AG04450 (cell line): ENCODE results near the gene TSTD1. TPM values are rescaled to one million over a fixed set of nuclear protein-coding genes. Genes with fewer than 3 reads are reported as not detected.
A peak's percentile ranks its signal among the peaks of the same experiment; 100 is the strongest.

ENCODE experiments used
- CTCF ChIA-PET: fragments of 300-600, 350-600 bp; formaldehyde crosslinking; extraction: SDS; loops from one replicate; lab custom pipeline; 2022; ENCODE audit warnings: antibody characterized with exemption, inconsistent platforms; lab: Charles Lee
- POLR2A ChIA-PET: fragments of 350-600 bp; formaldehyde crosslinking; extraction: SDS; loops from one replicate; lab custom pipeline; 2021; ENCODE audit warnings: antibody characterized with exemption, inconsistent platforms; lab: Yijun Ruan, JAX
- DNase-seq: peaks from one replicate; pipeline ENCODE4 v3.0.0-alpha.2; 2011; ENCODE audit warnings: low read depth, low spot score
- H3K27ac ChIP-seq: one replicate; pipeline ENCODE4 v1.5.1; 2012; ENCODE audit warnings: low read depth, low read length, control low read depth
- H3K27me3 ChIP-seq: one replicate; pipeline ENCODE4 v1.6.0; 2012; ENCODE audit warnings: low read length; ENCODE audit not compliant: control insufficient read depth, insufficient read depth
- H3K4me3 ChIP-seq: 2 replicates; pipeline ENCODE4 v1.5.1; 2011; ENCODE audit warnings: mild to moderate bottlenecking, low read depth, low read length, control low read depth
- H3K9me3 ChIP-seq: 2 replicates; pipeline ENCODE4 v1.5.1; 2012; ENCODE audit warnings: low read length; ENCODE audit not compliant: control insufficient read depth, insufficient read depth
- polyA plus RNA-seq: library from polyadenylated mRNA; depleted of rRNA; stranded (reverse); fragments of >200 nt; gene quantifications from 2 replicates; pipeline ENCODE4 v1.2.3, GENCODE V29; 2011
- TF ChIP-seq, protein P1 (sequence below): IDR thresholded peaks from 2 replicates; pipeline ENCODE4 v1.5.1; 2011; ENCODE audit warnings: low read depth, low read length, control low read depth, inconsistent platforms

TSTD1 gene
- polyA plus RNA-seq, 1 experiment: 0.33 TPM

DNA sequence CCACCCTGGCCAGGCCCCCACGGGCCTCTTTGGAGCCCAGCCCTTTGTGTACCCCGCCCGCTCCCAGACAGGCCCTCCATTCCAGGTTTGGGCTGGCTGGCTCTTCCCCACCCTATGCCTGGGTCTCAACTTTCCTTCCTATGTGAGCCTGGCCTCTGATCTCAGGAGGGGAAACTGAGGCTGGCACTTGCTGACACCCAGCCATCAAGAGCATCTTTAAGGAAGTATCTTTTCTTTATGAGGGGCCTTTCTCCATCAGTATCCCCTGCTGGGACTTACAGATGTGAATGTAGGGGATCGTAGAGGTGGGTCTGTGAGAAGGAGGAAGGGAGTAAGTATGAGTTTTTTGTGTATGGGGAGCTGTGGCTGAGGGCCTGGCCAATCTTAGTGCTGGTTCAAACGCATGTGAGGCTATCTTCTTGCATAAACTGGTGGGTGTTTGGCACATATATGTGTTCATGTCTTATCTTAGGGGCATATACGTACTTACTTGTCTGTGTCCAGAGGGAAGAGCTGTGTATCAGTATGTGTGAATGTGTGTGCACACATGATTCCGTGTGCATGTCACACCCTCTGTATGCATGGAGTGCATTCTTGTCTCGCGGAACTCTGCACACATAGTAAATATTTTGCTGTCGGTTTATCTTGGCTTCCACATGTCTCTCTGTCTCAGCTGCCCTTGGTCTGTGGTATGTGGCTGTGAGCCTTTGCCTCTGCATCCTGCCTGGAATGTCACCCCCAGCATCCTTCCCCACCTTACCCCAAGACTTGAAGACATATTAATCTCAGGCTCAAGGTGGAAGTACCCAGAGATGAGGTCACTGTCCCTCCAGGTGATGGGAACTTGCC lies 45.2 kb upstream of the TSTD1 start:
- TF ChIP-seq, protein P1, sequence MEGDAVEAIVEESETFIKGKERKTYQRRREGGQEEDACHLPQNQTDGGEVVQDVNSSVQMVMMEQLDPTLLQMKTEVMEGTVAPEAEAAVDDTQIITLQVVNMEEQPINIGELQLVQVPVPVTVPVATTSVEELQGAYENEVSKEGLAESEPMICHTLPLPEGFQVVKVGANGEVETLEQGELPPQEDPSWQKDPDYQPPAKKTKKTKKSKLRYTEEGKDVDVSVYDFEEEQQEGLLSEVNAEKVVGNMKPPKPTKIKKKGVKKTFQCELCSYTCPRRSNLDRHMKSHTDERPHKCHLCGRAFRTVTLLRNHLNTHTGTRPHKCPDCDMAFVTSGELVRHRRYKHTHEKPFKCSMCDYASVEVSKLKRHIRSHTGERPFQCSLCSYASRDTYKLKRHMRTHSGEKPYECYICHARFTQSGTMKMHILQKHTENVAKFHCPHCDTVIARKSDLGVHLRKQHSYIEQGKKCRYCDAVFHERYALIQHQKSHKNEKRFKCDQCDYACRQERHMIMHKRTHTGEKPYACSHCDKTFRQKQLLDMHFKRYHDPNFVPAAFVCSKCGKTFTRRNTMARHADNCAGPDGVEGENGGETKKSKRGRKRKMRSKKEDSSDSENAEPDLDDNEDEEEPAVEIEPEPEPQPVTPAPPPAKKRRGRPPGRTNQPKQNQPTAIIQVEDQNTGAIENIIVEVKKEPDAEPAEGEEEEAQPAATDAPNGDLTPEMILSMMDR: no peak
- POLR2A ChIA-PET: interaction anchor here (0.6 to 1.7 kb wide), 3 partner anchors 38 to 93 kb away, joined by 5 to 7 read pairs (median 5); partner anchors contain the start of gene USF1
- Histone ChIP-seq H3K4me3 (no peak overlapping the region), H3K27ac (peak overlapping the region; percentile 70), H3K9me3 (no peaks in the 10 kb centered on the region; the same call in 1 of the 2 replicates), H3K27me3 (no peaks in the 10 kb centered on the region)
- CTCF ChIA-PET: interaction anchor here (0.6 to 3.6 kb wide), 5 partner anchors 14 to 94 kb away, joined by 3 to 16 read pairs (median 12); partner anchors contain the start of gene KLHDC9
- no peak for DNase-seq

DNA sequence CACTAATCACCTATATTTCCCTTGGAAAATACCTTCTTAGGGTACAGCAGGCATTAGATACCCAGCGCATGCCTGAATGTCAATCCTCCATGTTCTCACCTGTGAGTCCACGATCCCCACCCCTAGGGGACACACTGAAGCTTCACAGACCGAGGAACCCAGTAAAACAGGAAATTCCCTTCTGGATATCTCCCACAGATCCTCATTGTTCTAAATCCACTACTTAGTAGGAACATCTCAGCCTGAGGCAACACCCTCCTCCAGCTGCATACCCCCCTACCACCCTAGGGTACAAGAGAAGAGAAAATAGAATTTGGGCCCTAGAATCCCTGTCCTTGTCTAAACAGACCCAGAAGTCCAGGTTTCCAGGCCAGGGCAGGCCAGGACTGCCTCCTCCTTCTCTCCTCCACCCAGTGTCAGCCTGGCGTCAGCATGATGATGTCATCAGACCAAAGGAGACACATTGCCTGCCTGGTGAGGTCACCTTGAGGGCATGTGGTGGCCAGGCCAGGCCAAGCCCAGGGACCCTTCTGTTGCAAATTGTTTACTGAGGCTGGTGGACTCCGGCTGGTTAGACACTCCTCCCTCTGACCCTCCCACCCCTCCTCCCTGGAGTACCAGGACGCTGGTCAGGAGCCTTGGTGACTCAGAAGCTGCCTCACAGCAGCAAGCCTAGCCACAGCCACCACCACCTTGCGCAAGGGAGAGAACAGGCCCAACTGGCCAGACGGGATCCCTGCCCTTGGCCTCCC lies 44.4 kb upstream of the TSTD1 start:
- TF ChIP-seq, protein P1: no peak
- peak; percentile 51 for DNase-seq
- H3K9me3 ChIP-seq: no peaks in the 10 kb centered on the region; the same call in 1 of the 2 replicates
- H3K4me3 ChIP-seq: no peak overlapping the region
- POLR2A ChIA-PET: interaction anchor here (1.5 kb wide), 1 partner anchor 38 kb away, joined by 5 read pairs; the partner anchor contains the start of gene USF1
- H3K27me3 ChIP-seq: no peaks in the 10 kb centered on the region
- CTCF ChIA-PET: interaction anchor here (0.6 to 3.6 kb wide), 3 partner anchors 38 to 93 kb away, joined by 3 to 13 read pairs (median 12); no protein-coding TSS in a partner anchor
- peak overlapping the region; percentile 70 for H3K27ac ChIP-seq

DNA sequence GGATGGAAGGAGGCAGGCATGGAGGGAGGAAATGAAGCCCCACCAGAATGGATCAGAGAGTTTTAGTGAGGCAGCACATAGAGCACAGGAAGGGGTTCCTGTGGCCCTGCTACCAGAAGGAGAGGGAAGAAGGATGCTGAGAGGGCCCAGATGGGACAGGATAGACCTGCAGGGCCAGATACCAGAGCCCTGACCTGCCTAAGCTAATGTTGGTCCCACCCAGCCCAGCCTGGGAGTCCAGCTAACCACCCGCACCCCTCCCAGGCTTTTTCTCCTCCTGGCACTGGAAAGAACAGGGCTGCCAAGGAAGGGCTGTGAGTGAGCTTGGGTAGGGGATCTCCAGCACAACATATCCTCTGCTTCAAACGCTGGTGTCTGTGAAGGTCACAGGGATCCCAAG lies 43.7 kb upstream of the TSTD1 start:
- TF ChIP-seq, protein P1: no peak
- no peaks in the 10 kb centered on the region; the same call in 1 of the 2 replicates for H3K9me3 ChIP-seq
- no peak for DNase-seq
- ChIA-PET CTCF (no interaction called here), POLR2A (interaction anchor here (1.5 kb wide), 1 partner anchor 37 kb away, joined by 5 read pairs; the partner anchor contains the start of gene USF1)
- no peaks in the 10 kb centered on the region for H3K27me3 ChIP-seq
- H3K27ac ChIP-seq: no peak overlapping the region
- H3K4me3 ChIP-seq: no peak overlapping the region

DNA sequence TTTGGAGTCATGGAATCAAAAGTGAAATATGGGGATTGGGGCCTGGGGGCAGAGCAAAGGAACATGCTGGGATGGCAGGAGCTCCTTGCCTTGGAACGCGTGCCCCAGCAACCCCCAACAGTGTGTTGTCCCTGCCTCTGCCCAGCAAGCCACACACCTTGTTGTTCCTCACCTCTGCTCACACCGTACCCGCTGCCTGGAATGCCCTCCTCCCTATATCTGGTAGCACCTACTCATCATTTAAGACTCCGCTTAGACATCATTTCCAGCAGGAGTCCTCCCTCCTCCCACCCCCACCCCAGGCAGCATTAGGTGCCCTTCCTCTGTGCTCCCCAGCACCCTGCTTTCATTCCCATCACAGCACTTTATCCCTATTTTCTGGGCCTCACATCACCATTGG lies 42.8 kb upstream of the TSTD1 start:
- H3K9me3 ChIP-seq: no peaks in the 10 kb centered on the region; the same call in 1 of the 2 replicates
- TF ChIP-seq, protein P1: no peak
- ChIA-PET CTCF (interaction anchor here (1.3 kb wide), 1 partner anchor 16 kb away, joined by 4 read pairs; the partner anchor contains the start of gene KLHDC9), POLR2A (no interaction called here)
- no peaks in the 10 kb centered on the region for H3K27me3 ChIP-seq
- no peak overlapping the region for H3K27ac ChIP-seq
- no peak for DNase-seq
- no peak overlapping the region for H3K4me3 ChIP-seq
